ENCODE measurements around the gene OR2S2.

The OR2S2 gene

GRCh38 chr9:35935755-35936509 is 22.0 kb downstream of the OR2S2 start:
- TF ChIP-seq CTCF (IDR thresholded peaks at IDR 0.05), result no peak

- no peak for TF ChIP-seq CTCF (IDR thresholded peaks at IDR 0.05)
These were observed 22.7 kb downstream of the OR2S2 start for GRCh38 chr9:35935261-35935660.

- TF ChIP-seq CTCF (IDR thresholded peaks at IDR 0.05), result no peak
These were observed 24.3 kb downstream of the OR2S2 start for GRCh38 chr9:35933550-35934067.

- TF ChIP-seq CTCF (IDR thresholded peaks at IDR 0.05), result no peak
These were observed 25.2 kb downstream of the OR2S2 start for GRCh38 chr9:35932735-35933134.

GRCh38 chr9:35930989-35931388 is 27.0 kb downstream of the OR2S2 start:
- no peak for TF ChIP-seq CTCF (IDR thresholded peaks at IDR 0.05)

- no peak for TF ChIP-seq CTCF (IDR thresholded peaks at IDR 0.05)
These were observed 27.4 kb downstream of the OR2S2 start for GRCh38 chr9:35930521-35930920.

- TF ChIP-seq CTCF (IDR thresholded peaks at IDR 0.05), result no peak
These were observed 28.6 kb downstream of the OR2S2 start for GRCh38 chr9:35929453-35929718.

Data from LNCAP (cell line).